ENCODE measurements around the gene HYAL3. TPM values are rescaled to one million over a fixed set of nuclear protein-coding genes. Genes with fewer than 3 reads are reported as not detected.

The HYAL3 gene
- total and polyA plus RNA-seq, 2 of the 13 experiments (the other 11 are each of a cell fraction or from before 2014, with no cell fraction given): 5.5 to 10.4 TPM

GRCh38 chr3:50321336-50322114 lies 22.3 kb upstream of the HYAL3 start (continued):
- peak; percentile 17; the same call in 1 of the 2 replicates for TF ChIP-seq MEIS1 (CRISPR knock-in tag; IDR thresholded peaks at IDR 0.05; ENCODE audit: borderline replicate concordance)
- no peak for TF ChIP-seq SMYD3 (CRISPR knock-in tag; IDR thresholded peaks at IDR 0.05)
- peak; percentile 87; the same call in 1 of the 2 replicates for TF ChIP-seq HNRNPL (IDR thresholded peaks at IDR 0.05; ENCODE audit: low read depth, low read length)
- TF ChIP-seq ZNF34 (CRISPR knock-in tag; IDR thresholded peaks at IDR 0.05; ENCODE audit: borderline replicate concordance): no peak; the same call in 1 of the 2 replicates
- TF ChIP-seq ZNF747 (CRISPR knock-in tag; IDR thresholded peaks at IDR 0.05; ENCODE audit: borderline replicate concordance): no peak
- TF ChIP-seq ZNF580 (CRISPR knock-in tag; IDR thresholded peaks at IDR 0.05; ENCODE audit: borderline replicate concordance, low read depth): peak; percentile 14; the same call in 1 of the 2 replicates
- no peak for TF ChIP-seq SATB2 (CRISPR knock-in tag; IDR thresholded peaks at IDR 0.05)
- peak; percentile 42; the same call in 1 of the 2 replicates for TF ChIP-seq GABPB1 (CRISPR knock-in tag; IDR thresholded peaks at IDR 0.05)
- TF ChIP-seq ATF4 (CRISPR knock-in tag; IDR thresholded peaks at IDR 0.05): no peak
- no peak for TF ChIP-seq SOX6 (IDR thresholded peaks at IDR 0.05)
- TF ChIP-seq SOX6 (CRISPR knock-in tag; IDR thresholded peaks at IDR 0.05): peak; percentile 74
- no peak for TF ChIP-seq SOX5 (CRISPR knock-in tag; IDR thresholded peaks at IDR 0.05; ENCODE audit: borderline replicate concordance)
- no peak for TF ChIP-seq GRHL1 (CRISPR knock-in tag; conservative IDR thresholded peaks at IDR 0.05)
- peak; percentile 75 for TF ChIP-seq E2F2 (CRISPR knock-in tag; IDR thresholded peaks at IDR 0.05; ENCODE audit: borderline replicate concordance)
- TF ChIP-seq GFI1 (CRISPR knock-in tag; IDR thresholded peaks at IDR 0.05; ENCODE audit: borderline replicate concordance): peak; percentile 79
- TF ChIP-seq ZBED4 (CRISPR knock-in tag; IDR thresholded peaks at IDR 0.05; ENCODE audit: borderline replicate concordance): no peak
- no peak for TF ChIP-seq RELA (CRISPR knock-in tag; IDR thresholded peaks at IDR 0.05)
- TF ChIP-seq ELF3 (CRISPR knock-in tag; IDR thresholded peaks at IDR 0.05): no peak
- 0 out of 2 replicates have a peak, but pooled peaks have one; percentile 3 for TF ChIP-seq TRAFD1 (CRISPR knock-in tag; IDR thresholded peaks at IDR 0.05; ENCODE audit: borderline replicate concordance)
